Esophagus muscularis mucosa (tissue), 4 donors: ENCODE data around the gene TWF2. TPM values are rescaled to one million over a fixed set of nuclear protein-coding genes. Genes with fewer than 3 reads are reported as not detected.
"Not testable (repeated sequence)": the region's sequence is repeated elsewhere in the genome, so short reads cannot be mapped to it uniquely, and the experiment has no call there.

Experiments used
- DNase-seq: peaks from one replicate; pipeline ENCODE4 v3.0.0-alpha.2; 2017; ENCODE audit errors: extremely low spot score
- H3K27ac ChIP-seq, 4 donors: fragments of 200-600 bp; sonication (generic); replicated peaks in 1 of 4; 1 replicate in 3 of 4; 2 replicates in 1 of 4; pipeline ENCODE4 v1.5.1; 2016 to 2019; ENCODE audit warnings: mild to moderate bottlenecking in 1 of 4
- H3K27me3 ChIP-seq, 4 donors: fragments of 200-600 bp; sonication (generic); one replicate each; pipeline versions ENCODE4 v1.5.1 to v1.6.0; 2016 to 2019
- H3K36me3 ChIP-seq, 4 donors: fragments of 200-600 bp; sonication (generic); one replicate each; pipeline ENCODE4 v1.5.1; 2016 to 2019
- H3K4me1 ChIP-seq, 4 donors: fragments of 200-600 bp; sonication (generic); one replicate each; pipeline ENCODE4 v1.5.1; 2016 to 2019
- H3K4me3 ChIP-seq, 4 donors: fragments of 200-600 bp; sonication (generic); 1 replicate in 2 of 4; 2 replicates in 2 of 4; pipeline ENCODE4 v1.5.1; 2016 to 2019; ENCODE audit warnings: mild to moderate bottlenecking in 4 of 4, moderate library complexity in 1 of 4
- H3K9me3 ChIP-seq, 4 donors: fragments of 200-600 bp; sonication (generic); 1 replicate in 3 of 4; 2 replicates in 1 of 4; pipeline ENCODE4 v1.5.1; 2016 to 2019
- EP300 ChIP-seq: sonication (generic); formaldehyde crosslinking; IDR thresholded peaks from one replicate; pipeline ENCODE4 v1.6.1; 2017; ENCODE audit warnings: antibody characterized with exemption
- POLR2A ChIP-seq: fragments of 450-650 bp; IDR thresholded peaks from one replicate; pipeline ENCODE4 v1.6.1; 2017; ENCODE audit warnings: antibody characterized with exemption, moderate library complexity, mild to moderate bottlenecking, low read depth
- POLR2AphosphoS5 ChIP-seq, 2 donors: sonication (generic); formaldehyde crosslinking; IDR thresholded peaks; one replicate each; pipeline ENCODE4 v1.6.1; 2017; ENCODE audit warnings: antibody characterized with exemption in 2 of 2
- WGBS: methylation state at CpG from one replicate; pipeline ENCODE4 v1.1.5; 2018; 5-methylcytosine and 5-hydroxymethylcytosine counted together
- intact Hi-C: fragments of 100-400 bp; cut with DNase I; formaldehyde crosslinking; loops from one replicate; pipeline ENCODE4 v1.15.1; 2023
- total RNA-seq, 4 donors: library from RNA; depleted of rRNA; stranded (reverse); fragments of >200 nt; gene quantifications; one replicate each; pipeline versions ENCODE4 v1.1.0 to v1.2.1, GENCODE V29; 2016
- TF ChIP-seq, protein P1 (sequence below), 3 experiments: fragments of 200-600 bp in 2 of 3; fragments of 450-650 bp in 1 of 3; sonication (generic) in 2 of 3; IDR thresholded peaks; one replicate each; pipeline ENCODE4 v1.5.1; 2017 to 2019; ENCODE audit warnings: antibody characterized with exemption in 3 of 3, mild to moderate bottlenecking in 2 of 3, moderate library complexity in 1 of 3

The TWF2 gene
- total RNA-seq, 4 donors from 2014 or later: 66.4 to 89.5 (median 79.9) TPM

DNA sequence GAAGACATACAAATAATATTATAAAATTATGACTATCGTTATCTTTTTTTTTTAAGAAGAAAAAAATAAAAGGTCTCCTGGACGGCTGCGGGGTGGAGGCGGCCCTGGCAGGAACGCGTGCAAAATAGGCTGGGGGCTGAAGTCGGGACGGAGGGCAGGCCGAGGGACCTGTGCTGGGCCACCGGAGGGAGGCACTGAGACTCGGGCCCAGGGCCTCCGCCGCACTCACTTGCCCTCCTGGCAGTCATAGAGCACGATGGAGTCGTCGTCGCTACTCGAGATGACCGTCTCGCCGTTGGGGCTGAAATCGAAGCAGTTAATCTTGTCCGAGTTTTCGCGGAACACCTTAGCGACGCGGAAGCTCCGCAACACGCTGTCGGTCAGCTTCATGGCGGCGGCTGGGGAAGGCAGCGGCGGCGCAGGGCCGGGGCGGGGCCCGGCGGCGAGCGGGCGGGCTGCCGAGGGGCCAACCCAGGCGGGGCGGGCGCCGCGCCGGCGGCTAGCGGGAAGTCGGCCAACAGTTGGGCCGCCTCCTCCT is 39.1 kb upstream of the TWF2 start:
- intact Hi-C loops: loop anchor here (2.0 kb wide), 1 partner anchor 39 kb away; the partner anchor contains the start of gene TWF2
- H3K4me3 ChIP-seq: peak overlapping the region; percentile 79 to 92 (median 84)
- under 1% methylated on average over 19 of the region's 54 CpGs for WGBS
- H3K9me3 ChIP-seq: no peaks in the 10 kb centered on the region
- no peak for TF ChIP-seq EP300
- TF ChIP-seq POLR2AphosphoS5 (IDR thresholded peaks at IDR 0.05): no peak
- TF ChIP-seq, protein P1, sequence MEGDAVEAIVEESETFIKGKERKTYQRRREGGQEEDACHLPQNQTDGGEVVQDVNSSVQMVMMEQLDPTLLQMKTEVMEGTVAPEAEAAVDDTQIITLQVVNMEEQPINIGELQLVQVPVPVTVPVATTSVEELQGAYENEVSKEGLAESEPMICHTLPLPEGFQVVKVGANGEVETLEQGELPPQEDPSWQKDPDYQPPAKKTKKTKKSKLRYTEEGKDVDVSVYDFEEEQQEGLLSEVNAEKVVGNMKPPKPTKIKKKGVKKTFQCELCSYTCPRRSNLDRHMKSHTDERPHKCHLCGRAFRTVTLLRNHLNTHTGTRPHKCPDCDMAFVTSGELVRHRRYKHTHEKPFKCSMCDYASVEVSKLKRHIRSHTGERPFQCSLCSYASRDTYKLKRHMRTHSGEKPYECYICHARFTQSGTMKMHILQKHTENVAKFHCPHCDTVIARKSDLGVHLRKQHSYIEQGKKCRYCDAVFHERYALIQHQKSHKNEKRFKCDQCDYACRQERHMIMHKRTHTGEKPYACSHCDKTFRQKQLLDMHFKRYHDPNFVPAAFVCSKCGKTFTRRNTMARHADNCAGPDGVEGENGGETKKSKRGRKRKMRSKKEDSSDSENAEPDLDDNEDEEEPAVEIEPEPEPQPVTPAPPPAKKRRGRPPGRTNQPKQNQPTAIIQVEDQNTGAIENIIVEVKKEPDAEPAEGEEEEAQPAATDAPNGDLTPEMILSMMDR (IDR thresholded peaks at IDR 0.05): peak; percentile 13 to 56 (median 26)
- no peak for TF ChIP-seq POLR2A
- peak overlapping the region; percentile 94 to 98 (median 97) for H3K27ac ChIP-seq
- H3K27me3 ChIP-seq: no peaks in the 10 kb centered on the region
- peak; percentile 93 for DNase-seq
- peaks cover 0 to 10% (median 6%) of the 10 kb centered on the region in 4 donors for H3K36me3 ChIP-seq
- peaks cover 48 to 60% (median 56%) of the 10 kb centered on the region in 4 donors for H3K4me1 ChIP-seq

DNA sequence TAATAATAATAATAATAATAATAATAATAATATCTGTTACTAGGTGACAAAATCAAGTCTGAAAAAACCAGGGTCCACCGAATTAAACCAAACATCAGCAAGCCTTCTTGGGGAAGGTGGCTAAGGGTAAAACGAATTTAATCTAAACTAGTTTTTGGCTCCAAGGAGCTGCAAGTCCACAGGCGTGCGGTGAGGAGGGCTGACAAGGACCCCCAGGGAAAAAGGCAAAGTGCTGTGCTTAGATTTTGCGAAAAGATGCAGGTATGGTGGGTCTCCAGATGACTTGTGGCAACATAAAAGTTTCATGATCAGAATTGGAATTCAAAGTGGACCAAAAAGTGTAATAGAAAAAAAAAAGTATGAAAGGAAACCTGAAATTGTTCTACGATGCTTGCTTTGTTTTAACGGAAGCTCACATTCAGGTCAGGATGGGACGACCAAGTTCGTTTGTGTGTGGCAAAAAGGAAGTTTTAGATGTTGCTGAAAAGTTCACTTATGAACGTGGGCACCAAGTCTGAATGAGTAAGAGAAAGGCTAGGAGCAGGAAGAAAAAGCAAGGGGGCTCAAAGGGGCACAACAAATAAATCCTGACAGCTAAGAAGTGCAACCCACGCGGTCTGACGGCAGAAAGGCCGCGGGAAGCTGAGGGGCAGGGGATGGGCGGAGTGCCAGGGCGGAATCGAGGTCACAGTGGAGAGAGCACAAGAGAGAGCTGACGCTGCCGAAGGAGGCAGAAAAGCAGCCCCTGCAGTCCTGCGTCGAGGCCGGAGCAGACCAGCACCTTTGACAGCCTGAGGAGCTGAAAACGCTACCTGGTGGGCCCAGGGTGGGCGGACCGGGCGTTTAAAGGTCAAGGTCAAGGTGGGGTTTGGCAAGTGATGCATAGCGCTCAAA is 38.4 kb upstream of the TWF2 start:
- H3K4me1 ChIP-seq: peaks cover 54 to 67% (median 64%) of the 10 kb centered on the region in 4 donors
- WGBS: 1% methylated on average over 28 of the region's 28 CpGs
- TF ChIP-seq EP300 (no peak), POLR2AphosphoS5 (IDR thresholded peaks at IDR 0.05) (peak; percentile 75 to 77)
- H3K36me3 ChIP-seq: peaks cover 0 to 13% (median 11%) of the 10 kb centered on the region in 4 donors
- peak; percentile 93 for DNase-seq
- H3K9me3 ChIP-seq: no peaks in the 10 kb centered on the region
- peak overlapping the region; percentile 79 to 92 (median 84) for H3K4me3 ChIP-seq
- intact Hi-C loops: no loop called here
- H3K27me3 ChIP-seq: no peaks in the 10 kb centered on the region
- H3K27ac ChIP-seq: peak overlapping the region; percentile 94 to 98 (median 97)

DNA sequence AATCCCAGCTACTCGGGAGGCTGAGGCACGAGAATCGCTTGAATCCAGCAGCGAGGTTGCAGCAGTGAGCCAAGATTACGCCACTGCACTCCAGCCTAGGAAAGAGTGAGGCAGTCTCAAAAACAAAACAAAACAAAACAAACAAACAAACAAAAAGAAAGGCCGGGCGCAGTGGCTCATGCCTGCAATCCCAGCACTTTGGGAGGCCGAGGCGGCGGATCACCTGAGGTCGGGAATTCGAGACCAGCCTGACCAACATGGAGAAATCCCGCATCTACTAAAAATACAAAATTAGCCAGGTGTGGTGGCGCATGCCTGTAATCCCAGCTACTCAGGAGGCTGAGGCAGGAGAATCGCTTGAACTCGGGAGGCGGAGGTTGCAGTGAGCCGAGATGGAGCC is 35.8 kb upstream of the TWF2 start:
- H3K36me3 ChIP-seq: peaks cover 0 to 19% (median 10%) of the 10 kb centered on the region in 4 donors
- intact Hi-C loops, DNase-seq, H3K9me3 ChIP-seq, H3K27me3 ChIP-seq: not testable (repeated sequence)
- H3K4me3 ChIP-seq: peak overlapping the region in 1 of 4 donors; percentile 90
- WGBS: 94% methylated on average over 18 of the region's 18 CpGs
- H3K4me1 ChIP-seq: peaks cover 73 to 83% (median 80%) of the 10 kb centered on the region in 4 donors
- peak overlapping the region; percentile 94 to 98 (median 97) for H3K27ac ChIP-seq

DNA sequence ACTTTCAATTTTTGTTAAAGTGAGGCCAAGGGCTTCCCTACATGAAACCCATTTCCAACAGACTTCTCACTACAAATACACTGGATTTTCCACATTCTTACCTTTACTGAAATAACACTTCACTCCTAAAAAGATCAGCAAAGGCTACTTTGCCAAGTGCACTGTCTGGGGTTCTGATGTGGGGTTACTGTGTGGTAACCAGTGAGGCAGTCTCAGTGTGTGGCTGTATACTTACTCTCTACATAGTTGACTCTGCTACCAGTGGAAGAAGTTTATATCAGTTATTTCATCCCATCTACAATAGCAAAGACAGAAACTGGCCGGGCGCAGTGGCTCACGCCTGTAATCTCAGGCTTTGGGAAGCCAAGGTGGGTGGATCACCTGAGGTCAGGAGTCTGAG is 33.9 kb upstream of the TWF2 start:
- Histone ChIP-seq H3K9me3 (no peaks in the 10 kb centered on the region), H3K27ac (peak overlapping the region; percentile 43 to 98 (median 97)), H3K27me3 (no peaks in the 10 kb centered on the region), H3K4me3 (no peak overlapping the region), H3K4me1 (peaks cover 83 to 93% (median 91%) of the 10 kb centered on the region in 4 donors), H3K36me3 (peaks cover 0 to 38% (median 26%) of the 10 kb centered on the region in 4 donors)
- DNase-seq: no peak
- intact Hi-C loops: no loop called here
- 90% methylated on average over 3 of the region's 3 CpGs for WGBS
- TF ChIP-seq POLR2AphosphoS5 (IDR thresholded peaks at IDR 0.05): no peak
- no peak for TF ChIP-seq EP300
- TF ChIP-seq POLR2A: no peak
- TF ChIP-seq, protein P1 (IDR thresholded peaks at IDR 0.05): no peak

DNA sequence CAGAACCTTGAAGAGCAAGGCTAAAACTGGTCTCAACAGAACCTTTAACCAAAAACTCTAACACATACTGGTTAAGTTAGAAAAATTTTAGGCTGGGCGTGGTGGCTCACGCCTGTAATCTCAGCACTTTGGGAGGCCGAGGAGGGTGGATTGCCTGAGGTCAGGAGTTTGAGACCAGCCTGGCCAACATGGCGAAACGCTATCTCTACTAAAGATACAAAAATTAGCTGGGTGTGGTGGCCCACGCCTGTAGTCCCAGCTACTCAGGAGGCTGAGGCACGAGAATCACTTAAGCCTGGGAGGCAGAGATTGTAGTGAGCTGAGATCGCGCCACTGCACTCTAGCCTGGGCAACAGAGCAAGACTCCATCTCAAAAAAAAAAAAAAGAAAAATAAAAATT is 33.2 kb upstream of the TWF2 start:
- DNase-seq, H3K9me3 ChIP-seq, intact Hi-C loops, H3K27me3 ChIP-seq, H3K4me3 ChIP-seq: not testable (repeated sequence)
- peak overlapping the region; percentile 25 to 98 (median 97) for H3K27ac ChIP-seq
- peaks cover 0 to 45% (median 33%) of the 10 kb centered on the region in 4 donors for H3K36me3 ChIP-seq
- WGBS: 89% methylated on average over 9 of the region's 9 CpGs
- peaks cover 84 to 97% (median 92%) of the 10 kb centered on the region in 4 donors for H3K4me1 ChIP-seq

DNA sequence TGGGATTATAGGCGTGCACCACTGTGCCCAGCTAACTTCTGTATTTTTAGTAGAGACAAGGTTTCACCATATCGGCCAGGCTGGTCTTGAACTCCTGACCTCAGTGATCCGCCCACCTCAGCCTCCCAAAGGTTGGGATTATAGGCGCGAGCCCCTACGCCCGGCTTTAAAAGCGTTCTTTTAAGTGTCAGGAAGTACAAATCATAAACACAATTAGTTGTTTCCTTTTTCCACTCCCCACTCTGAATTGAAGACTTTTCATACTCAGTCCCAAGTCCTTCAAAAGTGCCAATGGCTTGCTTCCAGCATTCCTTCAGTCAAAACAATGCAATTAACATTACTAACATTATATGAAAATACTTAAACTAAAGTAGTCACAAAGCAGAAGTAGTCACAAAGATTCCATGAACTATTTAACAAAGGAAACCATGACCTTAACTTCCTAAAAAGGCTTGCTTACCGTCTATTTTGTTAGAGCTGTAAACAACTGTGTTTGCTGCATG is 31.3 kb upstream of the TWF2 start:
- intact Hi-C loops: loop anchor here (1.0 kb wide), 1 partner anchor 14 kb away; no protein-coding TSS in a partner anchor

More for the DNA sequence above, 31.3 kb upstream of the TWF2 start:
- 44% methylated on average over 9 of the region's 9 CpGs for WGBS
- TF ChIP-seq POLR2AphosphoS5 (IDR thresholded peaks at IDR 0.05) (no peak), EP300 (no peak), POLR2A (no peak)
- TF ChIP-seq, protein P1 (IDR thresholded peaks at IDR 0.05): no peak
- Histone ChIP-seq H3K36me3 (peaks cover 14 to 63% (median 51%) of the 10 kb centered on the region in 4 donors), H3K4me3 (peak overlapping the region in 1 of 4 donors; percentile 8), H3K27ac (peak overlapping the region; percentile 50 to 98 (median 97)), H3K27me3 (no peaks in the 10 kb centered on the region), H3K4me1 (peaks cover 66 to 81% (median 76%) of the 10 kb centered on the region in 4 donors), H3K9me3 (no peaks in the 10 kb centered on the region)
- DNase-seq: no peak
